GM18520 (cell line): ENCODE data around the gene LGALSL.

ENCODE experiments used
- ATAC-seq: cut with Tn5 transposase; IDR thresholded peaks from one replicate; pipeline ENCODE4 v1.9.1; 2021; ENCODE audit not compliant: unreplicated experiment

LGALSL gene

DNA sequence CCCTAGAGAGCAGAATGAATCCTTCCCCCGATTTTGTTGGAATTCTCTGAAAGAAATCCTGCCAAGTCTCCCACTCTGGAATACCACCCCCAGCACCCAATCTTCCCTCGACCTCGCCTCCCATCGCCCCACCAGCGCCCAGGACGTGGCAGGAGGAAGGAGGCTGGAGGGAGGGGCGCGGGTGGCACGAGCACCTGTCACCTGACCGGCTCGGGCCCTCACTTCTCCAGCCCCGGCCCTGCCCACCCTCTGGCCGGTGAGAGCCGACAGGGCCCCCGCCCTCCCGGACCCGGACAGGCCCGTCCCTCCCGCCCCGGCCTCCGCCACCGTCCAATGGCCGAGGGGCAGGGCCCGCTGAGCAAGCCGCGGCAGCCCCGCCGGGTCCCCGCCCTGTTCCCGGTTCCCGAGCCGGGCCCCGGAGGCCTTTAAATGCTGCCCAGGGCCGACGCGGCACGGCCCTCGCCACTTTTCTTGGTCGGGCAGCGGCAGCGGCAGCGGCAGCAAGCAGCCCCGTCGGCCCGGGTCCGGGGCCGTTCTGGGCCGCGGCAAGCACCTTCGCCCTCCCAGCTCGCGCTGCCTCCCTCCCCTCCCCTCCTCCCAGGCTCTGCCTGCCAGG, at the start of gene LGALSL:
Gene LGALSL, plus strand, starts transcription at position 393 of the 616 bp plus-strand sequence. CDS start 384 bp downstream, outside the sequence.
- peak; percentile 57 for ATAC-seq

- no peak for ATAC-seq
These were observed 49.2 kb upstream of the LGALSL start for GRCh38 chr2:64404743-64405142.

DNA sequence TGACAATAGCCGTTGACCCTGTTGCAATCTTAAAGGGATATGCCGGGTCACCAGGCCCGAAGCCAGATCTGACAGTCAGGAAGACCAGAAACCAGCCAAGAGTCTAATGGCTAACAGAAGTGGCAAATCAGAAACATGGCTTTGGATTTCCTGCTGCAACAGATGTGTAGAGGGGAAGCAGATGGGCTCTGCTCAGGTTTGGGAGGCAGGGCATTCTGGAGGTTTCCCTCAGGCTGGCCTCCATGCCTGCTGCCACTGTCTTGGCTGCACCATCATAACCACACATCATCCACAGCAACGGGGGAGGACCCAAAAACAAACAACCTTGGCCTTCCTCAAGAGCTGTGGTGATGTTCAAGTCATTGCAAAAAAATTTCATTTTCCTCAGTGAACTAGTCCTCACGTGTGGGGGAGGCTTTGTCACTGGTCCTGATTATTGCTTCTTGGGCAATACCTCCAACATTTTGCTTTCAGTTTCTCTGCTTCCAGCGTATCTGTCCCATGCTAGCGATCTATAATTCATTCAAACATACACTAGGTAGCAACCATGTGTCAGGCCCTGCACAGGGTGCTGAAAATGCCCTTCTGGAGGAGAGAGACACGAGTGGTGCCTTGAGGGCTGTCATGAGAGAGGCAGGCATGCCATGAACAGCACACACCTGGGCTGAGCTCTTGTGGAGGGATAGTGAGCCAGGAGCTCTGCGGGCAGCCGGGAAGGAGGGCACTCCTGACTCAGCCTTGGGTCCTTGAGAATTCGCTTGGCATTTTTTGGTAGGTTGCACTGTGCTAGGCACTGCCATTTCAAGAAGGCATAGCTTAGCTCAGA, 48.2 kb upstream of the LGALSL start:
- ATAC-seq = no peak

DNA sequence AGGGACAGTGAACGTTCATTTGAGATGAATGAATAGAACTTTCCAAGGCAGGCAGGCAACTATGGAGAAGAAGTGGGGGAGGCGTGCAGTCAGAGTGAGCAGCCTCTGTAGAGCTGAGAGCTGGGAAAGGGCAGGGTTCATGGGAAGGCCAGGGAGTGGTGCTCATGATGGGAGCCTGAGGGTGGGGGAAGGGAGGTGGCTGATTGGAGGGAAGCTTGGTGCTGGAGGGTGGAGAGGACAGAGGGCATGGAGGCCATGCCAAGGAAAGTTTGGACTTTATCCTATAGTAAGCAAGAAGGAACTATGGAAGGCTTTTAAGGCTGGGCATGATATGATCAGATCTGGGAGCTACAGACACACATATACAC, 47.6 kb upstream of the LGALSL start:
- ATAC-seq = no peak

GRCh38 chr2:64408031-64408430, 45.9 kb upstream of the LGALSL start:
- ATAC-seq = no peak

DNA sequence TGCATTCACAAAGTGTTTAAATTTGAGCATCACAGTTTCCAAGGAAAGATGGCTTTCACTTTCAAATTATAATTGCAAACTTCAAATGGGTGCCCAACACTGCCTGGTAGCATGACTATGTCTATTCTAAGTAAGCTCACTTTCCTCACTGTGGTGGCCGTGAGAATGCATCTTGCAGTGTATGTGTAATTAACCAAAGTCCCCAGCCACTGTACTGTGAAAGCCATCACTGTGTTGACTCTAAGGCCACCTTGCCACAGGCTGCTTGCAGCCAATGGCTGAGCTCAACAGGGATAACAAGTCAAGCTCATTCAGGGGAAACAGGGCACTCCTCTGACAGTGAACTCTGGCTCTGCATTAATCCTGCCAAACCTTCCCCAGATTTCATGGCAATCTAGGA, 43.3 kb upstream of the LGALSL start:
- peak; percentile 75 for ATAC-seq

DNA sequence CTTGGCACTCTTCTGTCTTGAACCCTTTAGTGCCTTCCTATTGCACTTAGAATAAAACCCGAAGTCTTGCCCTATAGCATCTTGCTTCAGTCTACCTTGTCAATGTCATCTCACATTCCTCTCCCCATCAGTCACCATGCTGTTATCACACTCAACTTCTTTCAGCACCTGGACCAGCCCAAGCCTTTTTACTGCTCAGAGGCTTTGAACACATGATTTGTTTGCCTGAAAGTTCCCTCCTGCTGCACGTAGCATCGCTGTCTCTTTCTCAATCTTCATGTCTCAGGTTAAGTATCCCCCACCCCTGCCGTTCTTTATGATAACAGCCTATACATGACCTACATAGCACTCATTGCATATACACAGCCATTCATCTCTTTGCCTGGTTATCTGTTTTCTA, 41.3 kb upstream of the LGALSL start:
- no peak for ATAC-seq

DNA sequence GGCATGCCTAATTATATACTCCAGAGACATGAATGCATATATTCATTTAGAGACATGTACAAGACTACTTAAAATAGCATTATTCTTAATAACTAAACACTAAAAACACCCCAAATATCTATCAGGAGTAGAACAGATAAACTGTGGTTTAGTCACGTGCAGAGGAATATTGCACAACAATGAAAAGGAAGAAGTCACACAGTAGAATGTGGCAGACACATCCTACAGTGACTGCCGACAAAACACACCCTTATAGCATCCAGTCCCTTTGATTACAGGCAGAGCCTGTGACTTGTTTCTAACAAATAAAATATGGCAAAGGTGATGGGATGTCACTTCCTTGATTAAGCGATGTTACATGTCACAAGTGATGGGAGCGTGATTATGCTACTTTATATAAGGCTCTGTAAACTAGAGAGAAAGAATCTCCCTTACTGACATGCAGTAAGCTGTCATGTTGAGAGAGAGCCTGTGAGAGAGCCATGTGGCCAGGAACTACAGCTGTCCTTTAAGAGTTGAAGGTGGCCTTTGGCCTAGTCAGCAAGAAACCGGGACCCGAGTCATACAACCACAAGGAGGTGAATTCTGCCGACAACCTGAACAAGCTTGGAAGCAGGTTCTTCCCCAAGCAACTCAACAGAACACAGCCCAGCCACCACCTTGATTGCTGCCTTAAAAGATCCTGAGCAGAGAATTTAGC, 39.1 kb upstream of the LGALSL start:
- no peak for ATAC-seq

DNA sequence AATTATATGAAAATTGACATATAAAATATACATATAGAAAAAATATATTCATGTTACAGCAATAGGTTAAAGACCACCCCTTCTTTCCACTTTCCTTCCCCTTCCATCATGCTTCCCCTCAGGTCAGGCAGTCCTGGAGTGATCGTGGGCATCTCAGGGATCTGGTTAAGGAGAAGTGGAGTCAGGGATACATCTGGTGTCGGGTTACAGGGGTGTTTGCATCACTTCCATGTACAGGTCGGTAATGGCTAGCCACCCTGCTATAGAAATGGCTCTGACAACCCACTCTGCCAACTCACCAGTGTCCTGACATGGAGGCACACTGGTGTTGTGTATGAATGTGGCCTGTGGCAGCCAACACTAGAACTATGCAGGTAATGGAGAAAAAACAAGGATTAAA, 36.3 kb upstream of the LGALSL start:
- no peak for ATAC-seq

- ATAC-seq = no peak
These were observed 34.3 kb upstream of the LGALSL start for GRCh38 chr2:64419596-64420165.

DNA sequence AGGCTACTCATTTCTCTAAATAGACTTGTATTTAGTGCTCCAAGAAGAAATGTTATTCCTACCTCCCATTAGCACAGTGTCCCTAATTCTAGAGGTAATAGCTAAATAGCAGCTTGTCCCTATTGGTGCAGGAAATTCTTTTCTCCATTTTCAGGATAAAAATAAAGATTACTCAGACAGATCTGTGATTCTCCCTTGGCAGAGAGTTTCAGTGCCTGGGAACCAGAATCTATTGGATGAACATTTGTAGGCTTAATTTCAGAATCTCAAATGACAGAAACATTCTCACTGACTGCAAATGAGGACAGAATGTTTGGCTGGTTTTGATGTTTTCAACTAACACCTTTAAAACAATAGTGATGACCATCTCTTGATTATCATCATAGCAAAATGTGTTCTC, 33.3 kb upstream of the LGALSL start:
- no peak for ATAC-seq

GRCh38 chr2:64421201-64421600, 32.8 kb upstream of the LGALSL start:
- ATAC-seq = no peak

DNA sequence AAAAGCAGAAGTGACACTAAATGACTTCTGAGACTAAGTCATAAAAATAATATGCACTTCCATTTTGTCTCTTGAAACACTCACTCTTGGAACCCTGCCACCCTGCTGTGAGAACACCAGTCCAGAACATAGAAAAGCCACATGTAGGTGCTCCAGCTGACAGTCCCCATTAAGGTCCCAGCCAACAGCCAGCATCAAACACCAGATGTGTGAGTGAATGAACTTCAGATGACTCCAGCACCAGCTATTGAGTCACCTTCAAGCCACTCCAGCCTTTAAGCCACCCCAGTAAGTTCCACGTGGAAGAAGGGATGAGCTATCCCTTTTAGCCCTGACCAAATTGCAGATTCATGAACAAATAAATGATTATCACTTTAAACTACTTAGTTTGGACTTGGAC, 31.5 kb upstream of the LGALSL start:
- no peak for ATAC-seq

DNA sequence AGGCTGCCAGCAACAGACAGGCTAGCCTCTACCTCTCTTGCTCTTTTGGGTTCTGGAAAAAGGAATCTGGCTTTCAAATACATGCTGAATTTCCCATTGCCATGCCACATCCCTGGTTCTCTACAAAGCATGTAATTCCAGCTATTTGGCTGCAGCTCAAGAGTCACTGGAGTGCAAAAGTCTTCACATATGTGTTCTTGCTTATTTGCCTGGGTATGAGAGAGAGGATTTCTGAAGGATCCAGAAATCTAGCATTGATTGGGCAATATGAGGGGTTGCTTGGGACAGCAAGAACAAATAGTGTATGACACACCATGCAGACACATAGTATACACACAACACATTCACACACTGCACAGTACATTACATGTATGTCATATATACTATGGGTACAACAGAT, 30.7 kb upstream of the LGALSL start:
- ATAC-seq = no peak

DNA sequence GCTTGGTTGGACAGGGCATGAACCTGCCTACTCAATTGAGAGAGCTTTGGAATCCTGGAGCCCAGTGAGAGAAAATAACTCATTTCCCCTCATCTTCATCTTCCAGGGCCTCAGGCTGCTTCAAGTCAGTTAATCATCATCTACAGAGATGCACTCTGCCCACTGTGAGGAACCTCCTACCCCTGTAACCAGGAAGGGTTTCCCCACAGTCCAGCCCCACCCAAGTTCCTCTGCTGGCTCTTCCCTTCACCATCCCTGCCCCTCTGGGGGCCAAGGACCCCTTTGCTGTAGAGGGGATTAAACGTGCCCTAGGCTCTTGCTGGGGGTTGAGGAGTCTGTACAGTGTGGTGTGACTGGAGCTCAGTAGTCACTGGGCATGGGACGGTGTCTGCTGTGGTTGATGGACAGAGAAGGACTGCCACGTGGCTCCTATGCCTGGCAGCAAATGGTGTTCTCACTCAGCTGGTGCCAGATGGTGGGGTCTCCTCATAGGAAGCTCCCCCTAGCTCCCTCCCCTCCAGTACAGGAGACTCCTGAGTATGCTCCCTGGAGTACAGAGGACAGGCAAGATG, 29.5 kb upstream of the LGALSL start:
- no peak for ATAC-seq

GRCh38 chr2:64426183-64426952, 27.6 kb upstream of the LGALSL start:
- ATAC-seq = no peak

DNA sequence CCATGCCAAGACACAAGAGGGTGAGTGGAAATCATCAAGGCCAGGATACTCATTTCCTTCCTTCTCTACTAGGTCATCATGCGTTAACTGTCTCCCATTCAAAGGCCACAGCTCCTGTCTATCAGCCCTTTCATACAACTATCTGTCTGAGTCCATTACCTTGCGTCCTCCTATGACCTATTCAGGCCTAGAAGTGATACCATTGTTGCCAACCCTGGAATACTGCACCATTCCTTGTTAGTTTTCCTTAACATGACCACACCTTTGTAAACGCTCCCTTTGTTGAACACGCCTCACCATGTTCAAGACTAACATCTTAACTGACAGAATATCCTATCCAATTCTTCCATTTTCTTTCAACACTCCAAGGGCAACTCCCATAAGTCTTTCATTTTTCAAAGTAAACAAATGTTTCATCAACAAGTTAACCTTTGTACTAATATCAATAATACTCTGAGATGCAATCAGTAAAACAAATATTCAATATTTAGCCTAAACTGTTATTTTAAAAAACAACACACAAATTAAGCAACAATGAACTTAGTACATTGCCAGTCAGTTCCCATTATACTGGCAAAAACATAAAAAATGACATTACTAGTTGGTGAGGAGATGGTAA, 19.8 kb upstream of the LGALSL start:
- no peak for ATAC-seq

DNA sequence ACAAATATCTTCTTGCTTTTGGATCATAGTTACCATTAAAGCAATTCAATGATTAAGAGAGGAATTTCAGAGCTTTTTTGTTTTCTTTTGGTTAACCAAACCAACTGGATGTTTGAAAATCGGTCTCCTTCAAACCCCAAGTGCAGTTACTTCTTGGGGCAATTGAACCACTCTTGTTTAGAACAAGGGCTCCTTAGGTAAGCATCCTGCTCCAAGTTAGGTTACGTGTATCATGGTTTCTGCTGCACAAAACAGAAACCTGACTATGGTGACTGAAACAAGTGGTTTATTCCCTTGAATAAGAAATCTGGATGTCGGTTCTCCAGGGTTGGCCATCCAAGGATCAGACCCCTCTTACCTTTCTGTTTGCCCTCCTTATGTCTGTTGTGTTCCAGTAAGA, 16.1 kb upstream of the LGALSL start:
- ATAC-seq = no peak

DNA sequence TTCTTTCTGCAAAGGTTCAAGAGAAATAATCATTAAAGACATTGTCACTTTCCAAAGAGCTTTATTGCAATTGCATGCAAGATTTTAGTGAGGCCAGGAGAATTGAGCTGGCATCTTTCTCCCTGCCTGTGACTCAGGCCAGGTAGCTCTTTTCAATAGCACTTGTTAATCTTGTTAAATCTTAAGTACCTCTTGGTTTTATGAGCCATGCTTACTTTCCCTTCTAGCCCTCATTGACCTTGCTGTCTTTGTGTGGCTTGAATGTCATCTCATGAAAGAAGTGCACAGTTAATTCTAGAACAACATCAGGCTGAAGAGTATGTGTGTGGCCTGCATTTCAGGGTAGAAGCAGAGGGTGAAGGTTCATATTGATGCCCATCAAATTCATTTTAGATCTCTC, 14.8 kb upstream of the LGALSL start:
- no peak for ATAC-seq

DNA sequence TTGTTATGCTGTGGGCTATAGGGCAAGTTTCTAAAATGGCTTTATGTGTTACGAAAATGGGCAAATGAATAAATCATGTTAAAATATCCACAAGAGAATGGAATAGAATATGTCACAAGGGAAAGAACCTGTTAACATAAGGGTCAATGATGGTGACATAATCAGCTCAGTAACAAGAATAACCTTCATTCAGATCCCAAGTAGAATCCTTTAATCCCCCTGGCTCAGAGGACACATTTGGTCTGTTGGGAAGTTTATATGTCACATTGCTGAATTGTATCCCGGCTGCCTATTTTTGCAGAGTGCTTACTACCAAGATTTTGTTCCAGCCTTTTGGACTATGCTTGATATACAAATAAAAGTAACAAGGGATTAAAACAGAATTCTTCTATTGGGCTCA, 13.1 kb upstream of the LGALSL start:
- no peak for ATAC-seq
